Nephron (organoid): ENCODE results near the gene CCAR1.

Experiments used
- H3K27ac Mint-ChIP-seq, 3 experiments: 2 replicates each; pipeline ENCODE4 v1.8.0; 2020; ENCODE audit warnings: mixed read lengths in 3 of 3, mild to moderate bottlenecking in 2 of 3, moderate library complexity in 1 of 3
- H3K27me3 Mint-ChIP-seq: 2 replicates; pipeline ENCODE4 v1.8.0; 2021; ENCODE audit warnings: low read depth, mild to moderate bottlenecking, moderate library complexity, mixed read lengths
- H3K36me3 Mint-ChIP-seq: 2 replicates; pipeline ENCODE4 v1.8.0; 2020; ENCODE audit warnings: low read depth, mixed read lengths
- H3K4me1 Mint-ChIP-seq: 2 replicates; pipeline ENCODE4 v1.8.0; 2020; ENCODE audit warnings: mixed read lengths
- H3K4me3 Mint-ChIP-seq, 3 experiments: 2 replicates each; pipeline ENCODE4 v1.8.0; 2020; ENCODE audit warnings: mild to moderate bottlenecking in 3 of 3, mixed read lengths in 3 of 3, moderate library complexity in 2 of 3
- H3K9me3 Mint-ChIP-seq: 2 replicates; pipeline ENCODE4 v1.8.0; 2020; ENCODE audit warnings: mixed read lengths
- TF ChIP-seq, protein P1 (sequence below), 3 experiments: fragments of 200-600 bp; sonication (generic); IDR thresholded peaks; one replicate each; pipeline ENCODE4 v1.5.0; 2021; ENCODE audit warnings: antibody characterized with exemption in 3 of 3; ENCODE audit not compliant: unreplicated experiment in 3 of 3

The CCAR1 gene

GRCh38 chr10:68717435-68717834, 3.6 kb upstream of the CCAR1 start:
- Mint-ChIP-seq H3K27me3 (no peaks in the 10 kb centered on the region), H3K27ac (no peak overlapping the region), H3K9me3 (no peaks in the 10 kb centered on the region), H3K4me3 (no peak overlapping the region), H3K4me1 (peaks cover 6% of the 10 kb centered on the region), H3K36me3 (peaks cover 5% of the 10 kb centered on the region)
- TF ChIP-seq, protein P1, sequence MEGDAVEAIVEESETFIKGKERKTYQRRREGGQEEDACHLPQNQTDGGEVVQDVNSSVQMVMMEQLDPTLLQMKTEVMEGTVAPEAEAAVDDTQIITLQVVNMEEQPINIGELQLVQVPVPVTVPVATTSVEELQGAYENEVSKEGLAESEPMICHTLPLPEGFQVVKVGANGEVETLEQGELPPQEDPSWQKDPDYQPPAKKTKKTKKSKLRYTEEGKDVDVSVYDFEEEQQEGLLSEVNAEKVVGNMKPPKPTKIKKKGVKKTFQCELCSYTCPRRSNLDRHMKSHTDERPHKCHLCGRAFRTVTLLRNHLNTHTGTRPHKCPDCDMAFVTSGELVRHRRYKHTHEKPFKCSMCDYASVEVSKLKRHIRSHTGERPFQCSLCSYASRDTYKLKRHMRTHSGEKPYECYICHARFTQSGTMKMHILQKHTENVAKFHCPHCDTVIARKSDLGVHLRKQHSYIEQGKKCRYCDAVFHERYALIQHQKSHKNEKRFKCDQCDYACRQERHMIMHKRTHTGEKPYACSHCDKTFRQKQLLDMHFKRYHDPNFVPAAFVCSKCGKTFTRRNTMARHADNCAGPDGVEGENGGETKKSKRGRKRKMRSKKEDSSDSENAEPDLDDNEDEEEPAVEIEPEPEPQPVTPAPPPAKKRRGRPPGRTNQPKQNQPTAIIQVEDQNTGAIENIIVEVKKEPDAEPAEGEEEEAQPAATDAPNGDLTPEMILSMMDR (IDR thresholded peaks at IDR 0.05; ENCODE audit: unreplicated experiment in 3 of 3), result no peak

GRCh38 chr10:68721673-68722335, 765 bp downstream of the CCAR1 start:
- TF ChIP-seq, protein P1 (IDR thresholded peaks at IDR 0.05; ENCODE audit: unreplicated experiment in 3 of 3), result no peak
- H3K27me3 Mint-ChIP-seq, result no peaks in the 10 kb centered on the region
- H3K27ac Mint-ChIP-seq, result peak overlapping the region; percentile 73 to 99 (median 94)
- H3K4me1 Mint-ChIP-seq, result peaks cover 8% of the 10 kb centered on the region
- peak overlapping the region; percentile 90 to 94 (median 93) for H3K4me3 Mint-ChIP-seq
- no peaks in the 10 kb centered on the region for H3K9me3 Mint-ChIP-seq
- peaks cover 30% of the 10 kb centered on the region for H3K36me3 Mint-ChIP-seq

- H3K27me3 Mint-ChIP-seq, result no peaks in the 10 kb centered on the region
- TF ChIP-seq, protein P1 (IDR thresholded peaks at IDR 0.05; ENCODE audit: unreplicated experiment in 3 of 3), result no peak
- H3K4me1 Mint-ChIP-seq, result peaks cover 8% of the 10 kb centered on the region
- H3K9me3 Mint-ChIP-seq, result no peaks in the 10 kb centered on the region
- H3K36me3 Mint-ChIP-seq, result peaks cover 52% of the 10 kb centered on the region
- no peak overlapping the region for H3K27ac Mint-ChIP-seq
- H3K4me3 Mint-ChIP-seq, result peak overlapping the region in 2 of 3 experiments; percentile 15 to 34
Observed at GRCh38 chr10:68725016-68725415, 4.0 kb downstream of the CCAR1 start.

- no peaks in the 10 kb centered on the region for H3K9me3 Mint-ChIP-seq
- peaks cover 62% of the 10 kb centered on the region for H3K36me3 Mint-ChIP-seq
- H3K4me3 Mint-ChIP-seq, result no peak overlapping the region
- H3K4me1 Mint-ChIP-seq, result peaks cover 5% of the 10 kb centered on the region
- H3K27ac Mint-ChIP-seq, result no peak overlapping the region
- TF ChIP-seq, protein P1 (IDR thresholded peaks at IDR 0.05; ENCODE audit: unreplicated experiment in 3 of 3), result no peak
- H3K27me3 Mint-ChIP-seq, result no peaks in the 10 kb centered on the region
Observed at GRCh38 chr10:68727146-68727545, 6.1 kb downstream of the CCAR1 start.

DNA sequence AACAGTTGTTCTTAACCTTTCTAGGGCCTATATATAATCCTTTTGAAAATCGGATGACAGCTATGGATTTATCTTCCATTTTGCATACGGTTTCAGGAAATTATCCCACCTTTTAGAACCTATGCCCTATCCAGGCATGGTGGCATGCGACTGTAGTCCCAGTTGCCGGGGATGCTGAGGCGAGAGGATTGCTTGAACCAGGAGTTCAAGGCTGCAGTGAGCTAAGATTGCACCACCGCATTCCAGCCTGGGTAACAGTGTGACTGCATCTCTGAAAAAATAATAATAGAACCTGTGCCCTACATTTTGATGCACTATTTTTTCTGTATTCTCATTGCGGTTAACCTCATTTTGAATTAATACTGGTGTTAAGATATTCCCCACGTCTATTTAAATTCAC, 11.6 kb downstream of the CCAR1 start:
- Mint-ChIP-seq H3K9me3 (no peaks in the 10 kb centered on the region), H3K4me1 (no peaks in the 10 kb centered on the region), H3K4me3 (no peak overlapping the region), H3K27ac (no peak overlapping the region), H3K27me3 (no peaks in the 10 kb centered on the region), H3K36me3 (peaks cover 74% of the 10 kb centered on the region)
- TF ChIP-seq, protein P1 (IDR thresholded peaks at IDR 0.05; ENCODE audit: unreplicated experiment in 3 of 3), result no peak

DNA sequence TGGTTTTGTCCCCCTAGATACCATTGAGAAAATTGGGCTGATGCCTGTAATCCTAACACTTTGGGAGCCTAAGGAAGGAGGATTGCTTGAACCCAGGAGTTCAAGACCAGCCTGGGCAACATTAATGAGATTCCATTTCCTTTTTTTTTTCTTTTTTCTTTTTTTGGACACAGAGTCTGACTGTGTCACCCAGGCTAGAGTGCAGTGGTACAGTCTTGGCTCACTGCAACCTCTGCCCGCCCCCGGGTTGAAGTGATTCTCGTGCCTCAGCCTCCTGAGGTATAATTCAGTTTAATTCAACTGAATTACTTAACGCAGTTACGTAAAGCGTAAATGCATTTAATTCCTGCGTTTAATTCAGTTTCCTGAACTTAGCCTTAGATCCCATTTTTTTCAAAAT, 13.3 kb downstream of the CCAR1 start:
- H3K27ac Mint-ChIP-seq, result no peak overlapping the region
- TF ChIP-seq, protein P1 (IDR thresholded peaks at IDR 0.05; ENCODE audit: unreplicated experiment in 3 of 3), result no peak
- H3K27me3 Mint-ChIP-seq, result no peaks in the 10 kb centered on the region
- no peaks in the 10 kb centered on the region for H3K4me1 Mint-ChIP-seq
- no peaks in the 10 kb centered on the region for H3K9me3 Mint-ChIP-seq
- H3K36me3 Mint-ChIP-seq, result peaks cover 77% of the 10 kb centered on the region
- H3K4me3 Mint-ChIP-seq, result no peak overlapping the region
